Esophagus muscularis mucosa (tissue), 4 donors: Measurements from ENCODE around the gene SIRT1. TPM values are rescaled to one million over a fixed set of nuclear protein-coding genes. Genes with fewer than 3 reads are reported as not detected.
"Not testable (repeated sequence)": the region's sequence is repeated elsewhere in the genome, so short reads cannot be mapped to it uniquely, and the experiment has no call there.

Experiments used
- DNase-seq: peaks from one replicate; pipeline ENCODE4 v3.0.0-alpha.2; 2017; ENCODE audit errors: extremely low spot score
- H3K27ac ChIP-seq, 4 donors: fragments of 200-600 bp; sonication (generic); replicated peaks in 1 of 4; 1 replicate in 3 of 4; 2 replicates in 1 of 4; pipeline ENCODE4 v1.5.1; 2016 to 2019; ENCODE audit warnings: mild to moderate bottlenecking in 1 of 4
- H3K27me3 ChIP-seq, 4 donors: fragments of 200-600 bp; sonication (generic); one replicate each; pipeline versions ENCODE4 v1.5.1 to v1.6.0; 2016 to 2019
- H3K36me3 ChIP-seq, 4 donors: fragments of 200-600 bp; sonication (generic); one replicate each; pipeline ENCODE4 v1.5.1; 2016 to 2019
- H3K4me1 ChIP-seq, 4 donors: fragments of 200-600 bp; sonication (generic); one replicate each; pipeline ENCODE4 v1.5.1; 2016 to 2019
- H3K4me3 ChIP-seq, 4 donors: fragments of 200-600 bp; sonication (generic); 1 replicate in 2 of 4; 2 replicates in 2 of 4; pipeline ENCODE4 v1.5.1; 2016 to 2019; ENCODE audit warnings: mild to moderate bottlenecking in 4 of 4, moderate library complexity in 1 of 4
- H3K9me3 ChIP-seq, 4 donors: fragments of 200-600 bp; sonication (generic); 1 replicate in 3 of 4; 2 replicates in 1 of 4; pipeline ENCODE4 v1.5.1; 2016 to 2019
- EP300 ChIP-seq: sonication (generic); formaldehyde crosslinking; IDR thresholded peaks from one replicate; pipeline ENCODE4 v1.6.1; 2017; ENCODE audit warnings: antibody characterized with exemption
- POLR2A ChIP-seq: fragments of 450-650 bp; IDR thresholded peaks from one replicate; pipeline ENCODE4 v1.6.1; 2017; ENCODE audit warnings: antibody characterized with exemption, moderate library complexity, mild to moderate bottlenecking, low read depth
- POLR2AphosphoS5 ChIP-seq, 2 donors: sonication (generic); formaldehyde crosslinking; IDR thresholded peaks; one replicate each; pipeline ENCODE4 v1.6.1; 2017; ENCODE audit warnings: antibody characterized with exemption in 2 of 2
- WGBS: methylation state at CpG from one replicate; pipeline ENCODE4 v1.1.5; 2018; 5-methylcytosine and 5-hydroxymethylcytosine counted together
- intact Hi-C: fragments of 100-400 bp; cut with DNase I; formaldehyde crosslinking; loops from one replicate; pipeline ENCODE4 v1.15.1; 2023
- total RNA-seq, 4 donors: library from RNA; depleted of rRNA; stranded (reverse); fragments of >200 nt; gene quantifications; one replicate each; pipeline versions ENCODE4 v1.1.0 to v1.2.1, GENCODE V29; 2016
- TF ChIP-seq, protein P1 (sequence below), 3 experiments: fragments of 200-600 bp in 2 of 3; fragments of 450-650 bp in 1 of 3; sonication (generic) in 2 of 3; IDR thresholded peaks; one replicate each; pipeline ENCODE4 v1.5.1; 2017 to 2019; ENCODE audit warnings: antibody characterized with exemption in 3 of 3, mild to moderate bottlenecking in 2 of 3, moderate library complexity in 1 of 3

Gene SIRT1
- total RNA-seq: 10 to 100 TPM; 23.7 to 30.3 (median 29.2) TPM

DNA sequence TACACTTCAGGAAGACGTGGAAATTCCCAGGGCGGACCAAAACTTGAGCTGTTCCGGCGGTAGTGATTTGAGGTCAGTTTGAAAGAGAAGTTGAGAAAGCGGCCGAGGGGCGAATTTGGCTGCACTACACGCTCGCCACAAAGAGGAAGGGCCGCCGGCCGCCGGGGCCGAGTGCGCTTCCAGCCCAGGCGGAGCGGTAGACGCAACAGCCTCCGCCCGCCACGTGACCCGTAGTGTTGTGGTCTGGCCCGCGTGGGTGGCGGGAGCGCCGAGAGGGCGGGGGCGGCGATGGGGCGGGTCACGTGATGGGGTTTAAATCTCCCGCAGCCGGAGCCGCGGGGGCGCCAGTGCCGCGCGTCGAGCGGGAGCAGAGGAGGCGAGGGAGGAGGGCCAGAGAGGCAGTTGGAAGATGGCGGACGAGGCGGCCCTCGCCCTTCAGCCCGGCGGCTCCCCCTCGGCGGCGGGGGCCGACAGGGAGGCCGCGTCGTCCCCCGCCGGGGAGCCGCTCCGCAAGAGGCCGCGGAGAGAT is at the start of gene SIRT1:
SIRT1 (plus strand) TSS at position 344 of the 529 bp plus-strand sequence; CDS start at position 410, 66 bp downstream.
- Histone ChIP-seq H3K4me1 (peaks cover 19 to 38% (median 34%) of the 10 kb centered on the region in 4 donors), H3K4me3 (peak within 1 kb of the TSS; percentile 80 to 93 (median 86)), H3K27me3 (no peaks in the 10 kb centered on the region), H3K36me3 (peaks cover 13 to 26% (median 20%) of the 10 kb centered on the region in 4 donors), H3K9me3 (no peaks in the 10 kb centered on the region), H3K27ac (peak within 1 kb of the TSS; percentile 92 to 99 (median 96))
- TF ChIP-seq, protein P1, sequence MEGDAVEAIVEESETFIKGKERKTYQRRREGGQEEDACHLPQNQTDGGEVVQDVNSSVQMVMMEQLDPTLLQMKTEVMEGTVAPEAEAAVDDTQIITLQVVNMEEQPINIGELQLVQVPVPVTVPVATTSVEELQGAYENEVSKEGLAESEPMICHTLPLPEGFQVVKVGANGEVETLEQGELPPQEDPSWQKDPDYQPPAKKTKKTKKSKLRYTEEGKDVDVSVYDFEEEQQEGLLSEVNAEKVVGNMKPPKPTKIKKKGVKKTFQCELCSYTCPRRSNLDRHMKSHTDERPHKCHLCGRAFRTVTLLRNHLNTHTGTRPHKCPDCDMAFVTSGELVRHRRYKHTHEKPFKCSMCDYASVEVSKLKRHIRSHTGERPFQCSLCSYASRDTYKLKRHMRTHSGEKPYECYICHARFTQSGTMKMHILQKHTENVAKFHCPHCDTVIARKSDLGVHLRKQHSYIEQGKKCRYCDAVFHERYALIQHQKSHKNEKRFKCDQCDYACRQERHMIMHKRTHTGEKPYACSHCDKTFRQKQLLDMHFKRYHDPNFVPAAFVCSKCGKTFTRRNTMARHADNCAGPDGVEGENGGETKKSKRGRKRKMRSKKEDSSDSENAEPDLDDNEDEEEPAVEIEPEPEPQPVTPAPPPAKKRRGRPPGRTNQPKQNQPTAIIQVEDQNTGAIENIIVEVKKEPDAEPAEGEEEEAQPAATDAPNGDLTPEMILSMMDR (IDR thresholded peaks at IDR 0.05): peak in 1 of 3 experiments; percentile 0
- TF ChIP-seq EP300: no peak
- peak; percentile 96 to 99 for TF ChIP-seq POLR2AphosphoS5 (IDR thresholded peaks at IDR 0.05)
- peak; percentile 87 for TF ChIP-seq POLR2A
- DNase-seq: peak; percentile 99
- WGBS: 3% methylated on average over 22 of the region's 62 CpGs
- intact Hi-C loops: no loop called here

DNA sequence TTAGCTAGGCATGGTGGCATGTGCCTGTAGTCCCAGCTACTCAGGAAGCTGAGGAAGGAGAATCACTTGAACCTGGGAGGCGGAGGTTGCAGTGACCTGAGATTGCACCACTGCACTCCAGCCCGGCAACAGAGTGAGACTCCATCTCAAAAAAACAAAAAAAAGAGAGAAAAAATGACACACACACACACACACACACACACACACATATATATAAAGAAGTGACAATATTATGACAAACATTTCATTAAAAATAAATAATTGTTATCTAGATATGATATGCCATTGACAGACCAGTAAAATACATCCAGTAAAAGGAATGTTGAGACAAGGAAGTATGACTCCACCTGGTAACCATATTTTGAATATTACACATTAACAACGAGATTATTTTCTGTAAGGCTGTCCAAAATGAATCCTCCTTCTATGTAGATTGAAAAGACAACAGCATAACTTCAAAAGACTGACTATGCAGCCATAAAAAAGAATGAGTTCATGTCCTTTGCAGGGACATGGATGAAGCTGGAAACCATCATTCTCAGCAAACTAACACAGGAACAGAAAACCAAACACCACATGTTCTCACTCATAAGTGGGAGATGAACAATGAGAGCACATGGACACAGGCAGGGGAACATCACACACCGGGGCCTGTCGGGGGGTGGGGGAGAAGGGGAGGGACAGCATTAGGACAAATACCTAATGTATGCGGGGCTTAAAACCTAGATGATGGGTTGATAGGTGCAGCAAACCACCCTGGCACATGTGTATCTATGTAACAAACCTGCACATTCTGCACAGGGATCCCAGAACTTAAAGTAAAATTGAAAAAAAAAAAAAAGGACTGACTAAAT is 48.7 kb upstream of the SIRT1 start:
- WGBS: 59% methylated on average over 6 of the region's 6 CpGs
- peaks cover 0 to 20% (median 8%) of the 10 kb centered on the region in 4 donors for H3K4me1 ChIP-seq
- H3K27ac ChIP-seq, intact Hi-C loops, H3K4me3 ChIP-seq, H3K27me3 ChIP-seq, H3K9me3 ChIP-seq, H3K36me3 ChIP-seq: not testable (repeated sequence)
- DNase-seq: peak; percentile 8

DNA sequence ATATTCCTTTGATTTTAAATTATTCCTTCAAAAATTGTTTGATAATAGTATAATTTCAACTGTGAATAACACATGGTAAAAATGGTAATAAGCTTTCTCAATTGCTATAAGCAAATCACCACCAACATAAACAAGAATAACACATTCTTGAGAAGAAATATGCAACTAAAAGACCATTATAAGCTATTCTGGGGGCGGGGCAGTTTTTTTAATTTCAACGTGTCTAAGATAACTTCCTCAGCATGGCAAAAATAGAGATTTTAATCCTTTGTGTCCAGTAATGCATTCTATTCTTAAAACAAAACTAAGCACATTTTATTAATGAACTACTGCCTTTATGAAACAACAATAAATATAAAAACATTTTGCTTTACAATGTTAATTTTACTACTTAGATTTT is 48.0 kb upstream of the SIRT1 start:
- no peak for TF ChIP-seq EP300
- TF ChIP-seq POLR2A: no peak
- TF ChIP-seq POLR2AphosphoS5 (IDR thresholded peaks at IDR 0.05): no peak
- TF ChIP-seq, protein P1 (IDR thresholded peaks at IDR 0.05): no peak
- H3K4me1 ChIP-seq: peaks cover 0 to 20% (median 8%) of the 10 kb centered on the region in 4 donors
- H3K4me3 ChIP-seq: no peak overlapping the region
- intact Hi-C loops: no loop called here
- H3K36me3 ChIP-seq: no peaks in the 10 kb centered on the region
- DNase-seq: peak; percentile 19
- no peaks in the 10 kb centered on the region for H3K27me3 ChIP-seq
- WGBS: 33% methylated on average over 2 of the region's 2 CpGs
- H3K9me3 ChIP-seq: peaks cover 0 to under 1% (median 0%) of the 10 kb centered on the region in 4 donors
- no peak overlapping the region for H3K27ac ChIP-seq

DNA sequence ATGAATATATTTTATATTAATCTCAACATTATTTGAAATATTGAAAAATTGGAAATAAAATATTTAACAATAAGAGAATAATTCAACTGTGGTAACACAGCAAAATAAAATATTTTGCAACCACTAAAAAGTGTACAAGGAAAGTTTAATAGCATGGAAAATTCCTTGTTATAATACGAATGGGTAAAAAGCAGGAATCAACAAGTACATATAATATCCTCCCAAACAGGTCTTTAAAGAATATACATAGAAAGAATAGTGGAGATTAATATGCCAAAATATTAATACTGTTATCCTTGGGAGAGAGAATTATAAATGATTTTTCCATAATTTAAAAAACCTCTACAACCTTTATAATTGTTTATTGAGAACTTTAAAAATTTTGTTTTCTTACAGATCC is 47.5 kb upstream of the SIRT1 start:
- TF ChIP-seq POLR2A: no peak
- TF ChIP-seq EP300: no peak
- peak overlapping the region; percentile 38 to 48 (median 43) for H3K4me3 ChIP-seq
- H3K36me3 ChIP-seq: no peaks in the 10 kb centered on the region
- H3K27me3 ChIP-seq: no peaks in the 10 kb centered on the region
- no peak overlapping the region for H3K27ac ChIP-seq
- DNase-seq: no peak
- WGBS: 71% methylated on average over 1 of the region's 1 CpG
- intact Hi-C loops: no loop called here
- peaks cover 0 to 20% (median 8%) of the 10 kb centered on the region in 4 donors for H3K4me1 ChIP-seq
- peaks cover 0 to 5% (median 0%) of the 10 kb centered on the region in 4 donors for H3K9me3 ChIP-seq

DNA sequence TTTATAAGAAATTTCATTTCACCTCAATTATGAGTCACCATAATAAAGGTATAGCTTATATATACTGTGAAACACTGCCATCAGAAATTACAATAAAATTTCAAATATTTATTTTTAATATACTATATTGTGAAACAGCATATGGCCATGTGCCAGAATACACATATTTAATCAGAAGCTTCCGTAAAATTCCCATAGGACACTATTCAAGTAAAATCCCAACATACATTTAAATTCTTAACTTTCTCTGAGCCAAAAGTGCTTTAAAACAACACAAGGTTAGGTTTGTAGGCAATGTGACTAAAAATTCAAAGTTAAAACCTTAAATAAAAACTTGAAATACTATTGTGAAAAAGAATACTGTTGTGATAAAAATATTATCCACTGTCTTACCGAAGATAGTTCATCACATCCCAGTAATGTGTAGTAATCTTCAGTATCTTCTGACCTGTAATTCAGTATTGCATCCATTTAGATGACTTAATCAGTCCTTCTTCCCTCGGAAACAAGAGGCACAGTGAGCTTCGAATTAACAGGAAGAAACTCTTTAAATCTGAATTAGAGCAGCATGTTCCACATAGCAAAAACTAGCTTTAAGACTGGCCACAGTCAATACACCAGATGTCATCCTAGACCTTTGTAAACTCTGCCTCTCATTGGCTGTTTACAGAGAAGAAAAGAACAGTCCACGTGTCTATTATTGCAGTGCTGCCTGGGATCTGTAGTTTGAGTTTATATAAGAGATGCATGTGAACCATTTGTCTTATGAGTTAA is 46.7 kb upstream of the SIRT1 start, which contains the start of gene DNAJC12:
DNAJC12 (minus strand) TSS at position 648 of the 774 bp plus-strand sequence; CDS start at position 471, 177 bp downstream.
- DNase-seq: peak; percentile 34
- peak within 1 kb of the TSS in 3 of 4 donors; percentile 1 to 55 (median 36) for H3K27ac ChIP-seq
- peaks cover 0 to 20% (median 8%) of the 10 kb centered on the region in 4 donors for H3K4me1 ChIP-seq
- H3K9me3 ChIP-seq: peaks cover 0 to 5% (median 0%) of the 10 kb centered on the region in 4 donors
- TF ChIP-seq POLR2A (no peak), POLR2AphosphoS5 (IDR thresholded peaks at IDR 0.05) (peak in 1 of 2 donors; percentile 49), EP300 (no peak)
- TF ChIP-seq, protein P1 (IDR thresholded peaks at IDR 0.05): no peak
- 22% methylated on average over 5 of the region's 5 CpGs for WGBS
- intact Hi-C loops: no loop called here
- H3K4me3 ChIP-seq: peak within 1 kb of the TSS; percentile 38 to 48 (median 43)
- H3K27me3 ChIP-seq: no peaks in the 10 kb centered on the region
- H3K36me3 ChIP-seq: no peaks in the 10 kb centered on the region

DNA sequence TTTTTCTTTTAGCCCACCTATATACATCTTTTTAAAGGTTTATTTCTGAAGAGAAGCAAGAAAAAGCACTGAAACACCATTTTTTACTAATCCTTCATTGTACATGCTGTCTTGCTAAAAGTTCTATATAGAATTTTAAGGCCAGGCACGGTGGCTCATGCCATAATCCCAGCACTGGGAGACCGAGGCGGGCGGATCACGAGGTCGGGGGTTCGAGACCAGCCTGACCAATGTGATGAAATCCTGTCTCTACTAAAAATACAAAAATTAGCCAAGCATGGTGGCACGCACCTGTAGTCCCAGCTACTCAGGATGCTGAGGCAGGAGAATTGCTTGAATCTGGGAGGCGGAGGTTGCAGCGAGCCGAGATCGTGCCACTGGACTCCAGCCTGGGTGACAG is 44.9 kb upstream of the SIRT1 start:
- peaks cover 0 to 20% (median 8%) of the 10 kb centered on the region in 4 donors for H3K4me1 ChIP-seq
- H3K27me3 ChIP-seq, DNase-seq, H3K27ac ChIP-seq, H3K9me3 ChIP-seq, H3K4me3 ChIP-seq, intact Hi-C loops, H3K36me3 ChIP-seq: not testable (repeated sequence)
- WGBS: 96% methylated on average over 12 of the region's 12 CpGs
